Astrocyte (in vitro differentiated cells and primary cell): ENCODE results near the gene U2AF1L4. TPM values are rescaled to one million over a fixed set of nuclear protein-coding genes. Genes with fewer than 3 reads are reported as not detected.
A peak's percentile ranks its signal among the peaks of the same experiment; 100 is the strongest.

Source experiments
- DNase-seq: peaks from one replicate; pipeline ENCODE4 v3.0.0-alpha.2; 2010; ENCODE audit warnings: low read depth
- FAIRE-seq: peaks from 2 replicates; lab custom pipeline; 2011; peaks lifted over from hg19 to GRCh38; lab: Jason Lieb, UNC
- H2AFZ ChIP-seq: 2 replicates; pipeline ENCODE4 v1.6.0; 2012; ENCODE audit warnings: low read depth, low read length, inconsistent platforms
- H3K27ac ChIP-seq: 2 replicates; pipeline ENCODE4 v1.5.1; 2011; ENCODE audit warnings: low read depth, low read length, inconsistent platforms
- H3K27me3 ChIP-seq: 2 replicates; pipeline ENCODE4 v1.6.0; 2011; ENCODE audit warnings: low read length, inconsistent platforms; ENCODE audit not compliant: insufficient read depth
- H3K36me3 ChIP-seq: 2 replicates; pipeline ENCODE4 v1.5.1; 2011; ENCODE audit warnings: low read length, inconsistent platforms; ENCODE audit not compliant: insufficient read depth
- H3K4me1 ChIP-seq: 2 replicates; pipeline ENCODE4 v1.5.1; 2011; ENCODE audit warnings: low read length, inconsistent platforms; ENCODE audit not compliant: insufficient read depth
- H3K4me2 ChIP-seq: 2 replicates; pipeline ENCODE4 v1.6.0; 2012; ENCODE audit warnings: low read length, inconsistent platforms
- H3K4me3 ChIP-seq: 2 replicates; pipeline ENCODE4 v1.5.1; 2011; ENCODE audit warnings: low read depth, mild to moderate bottlenecking, low read length, inconsistent platforms; ENCODE audit not compliant: insufficient read depth
- H3K79me2 ChIP-seq: 2 replicates; pipeline ENCODE4 v1.6.0; 2012; ENCODE audit warnings: mild to moderate bottlenecking, low read length, inconsistent platforms; ENCODE audit not compliant: insufficient read depth
- H3K9ac ChIP-seq: 2 replicates; pipeline ENCODE4 v1.6.0; 2012; ENCODE audit warnings: mild to moderate bottlenecking, low read length, inconsistent platforms
- H3K9me3 ChIP-seq: 2 replicates; pipeline ENCODE4 v1.5.1; 2012; ENCODE audit warnings: low read depth, mild to moderate bottlenecking, low read length, inconsistent platforms; ENCODE audit not compliant: insufficient read depth
- H4K20me1 ChIP-seq: 2 replicates; pipeline ENCODE4 v1.6.0; 2012; ENCODE audit warnings: low read length, inconsistent platforms; ENCODE audit not compliant: insufficient read depth
- H3K27ac Mint-ChIP-seq: one replicate; pipeline ENCODE4 v1.8.0; 2021; ENCODE audit warnings: mild to moderate bottlenecking, mixed read lengths; ENCODE audit not compliant: unreplicated experiment
- H3K27me3 Mint-ChIP-seq: one replicate; pipeline ENCODE4 v1.8.0; 2021; ENCODE audit warnings: low read depth, mixed read lengths; ENCODE audit not compliant: unreplicated experiment
- H3K36me3 Mint-ChIP-seq: one replicate; pipeline ENCODE4 v1.8.0; 2021; ENCODE audit warnings: low read depth, mixed read lengths; ENCODE audit not compliant: unreplicated experiment
- H3K4me1 Mint-ChIP-seq: one replicate; pipeline ENCODE4 v1.8.0; 2021; ENCODE audit warnings: low read depth, mixed read lengths; ENCODE audit not compliant: unreplicated experiment
- H3K4me3 Mint-ChIP-seq: one replicate; pipeline ENCODE4 v1.8.0; 2021; ENCODE audit warnings: mild to moderate bottlenecking, moderate library complexity, mixed read lengths; ENCODE audit not compliant: unreplicated experiment
- H3K9me3 Mint-ChIP-seq: one replicate; pipeline ENCODE4 v1.8.0; 2021; ENCODE audit warnings: mild to moderate bottlenecking, mixed read lengths; ENCODE audit not compliant: unreplicated experiment
- CTCF ChIP-seq: IDR thresholded peaks from 2 replicates; pipeline ENCODE4 v1.5.1; 2011; ENCODE audit warnings: low read depth, mild to moderate bottlenecking, inconsistent platforms, low read length, moderate library complexity; ENCODE audit not compliant: insufficient read depth
- EZH2 ChIP-seq: IDR thresholded peaks from 2 replicates; pipeline ENCODE4 v1.6.1; 2012; ENCODE audit warnings: mild to moderate bottlenecking, low read length, inconsistent platforms; ENCODE audit not compliant: insufficient read depth
- total RNA-seq: library from RNA; stranded (reverse); gene quantifications from 2 replicates; pipeline ENCODE4 v1.2.1, GENCODE V29; 2021

U2AF1L4 gene
- total RNA-seq, 1 donor from 2014 or later = 15.7 TPM

DNA sequence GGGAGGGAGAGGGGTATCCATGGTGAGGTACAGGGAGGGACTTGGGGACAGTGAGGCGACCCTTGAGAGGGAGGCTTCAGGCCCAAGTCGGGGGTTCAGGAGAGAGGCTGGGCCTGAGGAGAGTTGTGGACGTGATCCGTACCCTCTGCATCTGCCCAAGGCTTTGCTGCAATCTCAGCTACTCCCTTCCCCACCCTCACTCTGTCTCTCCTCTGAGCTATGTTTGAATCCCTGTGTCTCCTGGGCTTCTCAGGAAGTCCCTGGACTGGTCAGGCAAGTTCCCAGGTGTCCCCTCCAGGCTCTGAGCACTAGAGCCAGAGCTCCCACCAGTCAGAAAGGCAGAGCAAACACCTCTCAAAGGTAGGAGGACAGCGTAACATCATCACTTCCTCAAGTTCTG, 4.9 kb upstream of the U2AF1L4 start:
- Mint-ChIP-seq H3K27ac (no peak overlapping the region), H3K4me3 (peak overlapping the region; percentile 99), H3K27me3 (peaks cover 2% of the 10 kb centered on the region), H3K4me1 (peaks cover 24% of the 10 kb centered on the region), H3K36me3 (peaks cover 18% of the 10 kb centered on the region), H3K9me3 (no peaks in the 10 kb centered on the region)
- Histone ChIP-seq H3K4me2 (peak overlapping the region; percentile 87), H4K20me1 (peaks cover 15% of the 10 kb centered on the region), H3K36me3 (peaks cover 5% of the 10 kb centered on the region), H3K4me3 (no peak overlapping the region), H3K27ac (no peak overlapping the region), H3K9ac (peak overlapping the region; percentile 31), H3K27me3 (no peaks in the 10 kb centered on the region), H2AFZ (no peak overlapping the region), H3K9me3 (no peaks in the 10 kb centered on the region), H3K79me2 (peaks cover 57% of the 10 kb centered on the region), H3K4me1 (peaks cover 12% of the 10 kb centered on the region)
- no peak for DNase-seq
- no peak for FAIRE-seq
- TF ChIP-seq CTCF (no peak), EZH2 (no peak)

DNA sequence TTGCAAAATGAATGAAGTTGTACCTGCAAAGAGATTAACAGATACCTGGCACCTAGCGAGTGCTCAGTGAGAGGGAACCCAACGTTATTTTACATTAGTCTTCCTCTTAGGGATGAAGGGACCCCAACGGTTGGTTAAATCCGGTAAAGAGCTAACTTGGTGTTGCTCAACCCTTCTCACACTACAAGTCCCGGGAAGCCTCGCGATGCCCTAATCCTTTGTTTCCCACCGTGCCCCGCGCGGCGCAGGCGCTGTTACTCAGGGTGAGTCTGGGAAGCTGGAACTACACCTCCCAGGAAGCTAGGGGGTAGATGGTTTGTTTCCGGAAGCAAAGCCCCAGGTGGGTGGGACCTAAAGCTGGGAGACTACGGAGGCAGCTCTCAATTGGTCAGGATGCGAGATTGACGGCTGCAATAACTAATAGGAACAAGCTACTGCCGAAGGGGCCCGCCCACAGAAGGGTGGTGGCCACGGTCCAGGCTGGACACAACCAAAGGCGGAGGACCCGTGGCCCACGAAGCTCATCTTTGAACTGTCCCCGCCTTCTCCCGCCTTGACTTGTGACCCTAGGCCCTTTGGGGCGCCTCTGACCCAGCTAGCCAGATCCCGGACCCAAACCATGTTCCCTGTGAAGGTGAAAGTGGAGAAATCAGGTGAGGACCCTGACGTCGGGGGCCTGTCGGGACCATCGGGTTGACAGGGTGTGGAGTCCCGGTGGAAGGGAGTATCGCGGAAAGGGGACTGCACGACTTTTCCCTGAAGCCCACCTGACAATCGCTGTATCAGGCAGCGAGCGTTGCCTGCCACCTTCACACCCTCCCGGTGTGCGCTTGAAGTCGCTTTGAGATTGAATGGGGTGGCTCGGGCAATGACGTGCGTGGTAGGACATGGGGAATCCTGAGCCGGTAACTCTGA, 3.1 kb upstream of the U2AF1L4 start, which contains the start of gene LIN37:
LIN37 (plus strand) TSS at position 471 of the 915 bp plus-strand sequence; CDS start at position 620, 149 bp downstream.
- H3K27me3 ChIP-seq = no peaks in the 10 kb centered on the region
- H3K36me3 ChIP-seq = peaks cover 5% of the 10 kb centered on the region
- H3K4me1 Mint-ChIP-seq = peaks cover 22% of the 10 kb centered on the region
- peak within 1 kb of the TSS; percentile 95 for H3K9ac ChIP-seq
- H3K9me3 ChIP-seq = no peaks in the 10 kb centered on the region
- H3K27me3 Mint-ChIP-seq = no peaks in the 10 kb centered on the region
- peaks cover 9% of the 10 kb centered on the region for H4K20me1 ChIP-seq
- H3K4me3 Mint-ChIP-seq = peak within 1 kb of the TSS; percentile 99
- H3K4me1 ChIP-seq = peaks cover 9% of the 10 kb centered on the region
- peak within 1 kb of the TSS; percentile 80 for H2AFZ ChIP-seq
- DNase-seq (peak; percentile 97), FAIRE-seq (peak; percentile 56)
- TF ChIP-seq CTCF (no peak), EZH2 (no peak)
- peak within 1 kb of the TSS; percentile 69 for H3K27ac ChIP-seq
- peaks cover 8% of the 10 kb centered on the region for H3K36me3 Mint-ChIP-seq
- peaks cover 57% of the 10 kb centered on the region for H3K79me2 ChIP-seq
- H3K9me3 Mint-ChIP-seq = no peaks in the 10 kb centered on the region
- peak within 1 kb of the TSS; percentile 87 for H3K4me2 ChIP-seq
- H3K4me3 ChIP-seq = peak within 1 kb of the TSS; percentile 92
- peak within 1 kb of the TSS; percentile 94 for H3K27ac Mint-ChIP-seq
